ENCODE results near the gene CLEC5A. TPM values are rescaled to one million over a fixed set of nuclear protein-coding genes. Genes with fewer than 3 reads are reported as not detected.

Gene CLEC5A
- total RNA-seq, 1 donor from 2014 or later, result 0.35 TPM

GRCh38 chr7:141949911-141950310 is 3.1 kb upstream of the CLEC5A start:
- intact Hi-C loops (cut with micrococcal nuclease), result no loop called here
- Mint-ChIP-seq H3K9me3 (no peaks in the 10 kb centered on the region), H3K27ac (no peak overlapping the region), H3K27me3 (peaks cover 2% of the 10 kb centered on the region), H3K4me1 (peaks cover 5% of the 10 kb centered on the region), H3K36me3 (ENCODE audit: low read depth) (no peaks in the 10 kb centered on the region), H3K4me3 (no peak overlapping the region)
- POLR2A ChIA-PET, result no interaction called here
- no peak for ATAC-seq (ENCODE audit: low read depth)
- no peak for DNase-seq
- TF ChIP-seq, protein P1, sequence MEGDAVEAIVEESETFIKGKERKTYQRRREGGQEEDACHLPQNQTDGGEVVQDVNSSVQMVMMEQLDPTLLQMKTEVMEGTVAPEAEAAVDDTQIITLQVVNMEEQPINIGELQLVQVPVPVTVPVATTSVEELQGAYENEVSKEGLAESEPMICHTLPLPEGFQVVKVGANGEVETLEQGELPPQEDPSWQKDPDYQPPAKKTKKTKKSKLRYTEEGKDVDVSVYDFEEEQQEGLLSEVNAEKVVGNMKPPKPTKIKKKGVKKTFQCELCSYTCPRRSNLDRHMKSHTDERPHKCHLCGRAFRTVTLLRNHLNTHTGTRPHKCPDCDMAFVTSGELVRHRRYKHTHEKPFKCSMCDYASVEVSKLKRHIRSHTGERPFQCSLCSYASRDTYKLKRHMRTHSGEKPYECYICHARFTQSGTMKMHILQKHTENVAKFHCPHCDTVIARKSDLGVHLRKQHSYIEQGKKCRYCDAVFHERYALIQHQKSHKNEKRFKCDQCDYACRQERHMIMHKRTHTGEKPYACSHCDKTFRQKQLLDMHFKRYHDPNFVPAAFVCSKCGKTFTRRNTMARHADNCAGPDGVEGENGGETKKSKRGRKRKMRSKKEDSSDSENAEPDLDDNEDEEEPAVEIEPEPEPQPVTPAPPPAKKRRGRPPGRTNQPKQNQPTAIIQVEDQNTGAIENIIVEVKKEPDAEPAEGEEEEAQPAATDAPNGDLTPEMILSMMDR (IDR thresholded peaks at IDR 0.05), result no peak
- CTCF ChIA-PET, result no interaction called here

DNA sequence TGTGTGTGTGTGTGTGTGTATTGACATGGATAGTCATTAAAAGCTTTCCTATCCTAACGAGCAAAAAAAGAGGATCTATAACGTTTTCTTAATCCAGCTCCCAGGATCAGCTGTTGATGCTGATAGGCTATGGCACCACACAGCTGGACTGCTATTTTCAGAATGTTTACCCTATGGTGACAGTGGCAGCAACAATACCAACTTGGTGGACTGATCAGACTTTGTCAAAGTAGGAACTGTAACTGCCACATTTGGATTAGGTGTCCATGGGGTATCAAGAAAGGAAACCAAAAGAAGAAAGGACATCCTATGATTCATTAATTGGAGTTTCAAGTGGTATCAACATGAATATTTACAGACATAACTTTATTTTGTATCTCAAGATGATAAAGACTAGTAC is 2.7 kb upstream of the CLEC5A start:
- POLR2A ChIA-PET, result no interaction called here
- Mint-ChIP-seq H3K36me3 (ENCODE audit: low read depth) (no peaks in the 10 kb centered on the region), H3K27ac (no peak overlapping the region), H3K9me3 (no peaks in the 10 kb centered on the region), H3K4me1 (peaks cover 5% of the 10 kb centered on the region), H3K27me3 (peaks cover 2% of the 10 kb centered on the region), H3K4me3 (no peak overlapping the region)
- intact Hi-C loops (cut with micrococcal nuclease), result no loop called here
- DNase-seq (no peak), ATAC-seq (ENCODE audit: low read depth) (no peak)
- CTCF ChIA-PET, result no interaction called here
- TF ChIP-seq, protein P1 (IDR thresholded peaks at IDR 0.05), result no peak

DNA sequence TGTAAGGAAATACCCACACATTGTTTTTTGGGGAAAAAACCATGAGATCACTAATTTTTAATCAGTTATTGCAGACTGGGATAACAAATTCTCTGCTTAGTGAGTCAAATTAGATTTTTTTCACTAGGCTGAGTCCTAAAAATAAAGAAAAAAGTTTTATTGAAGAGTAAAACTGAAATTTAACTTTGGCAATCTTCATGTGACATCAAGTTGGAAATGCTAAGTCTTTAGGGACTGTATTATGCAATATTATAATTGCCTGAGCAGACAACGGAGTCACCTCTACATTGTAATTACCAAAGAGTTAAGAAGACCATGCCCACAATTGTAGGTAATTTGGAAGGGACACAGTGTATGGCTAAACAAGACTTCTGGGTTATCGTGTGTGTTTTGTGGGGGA is 2.2 kb upstream of the CLEC5A start:
- Mint-ChIP-seq H3K9me3 (no peaks in the 10 kb centered on the region), H3K27me3 (peaks cover 2% of the 10 kb centered on the region), H3K27ac (no peak overlapping the region), H3K36me3 (ENCODE audit: low read depth) (no peaks in the 10 kb centered on the region), H3K4me3 (no peak overlapping the region), H3K4me1 (peaks cover 5% of the 10 kb centered on the region)
- ATAC-seq (ENCODE audit: low read depth) (no peak), DNase-seq (no peak)
- ChIA-PET CTCF (no interaction called here), POLR2A (no interaction called here)
- TF ChIP-seq, protein P1 (IDR thresholded peaks at IDR 0.05), result no peak
- intact Hi-C loops (cut with micrococcal nuclease), result no loop called here

DNA sequence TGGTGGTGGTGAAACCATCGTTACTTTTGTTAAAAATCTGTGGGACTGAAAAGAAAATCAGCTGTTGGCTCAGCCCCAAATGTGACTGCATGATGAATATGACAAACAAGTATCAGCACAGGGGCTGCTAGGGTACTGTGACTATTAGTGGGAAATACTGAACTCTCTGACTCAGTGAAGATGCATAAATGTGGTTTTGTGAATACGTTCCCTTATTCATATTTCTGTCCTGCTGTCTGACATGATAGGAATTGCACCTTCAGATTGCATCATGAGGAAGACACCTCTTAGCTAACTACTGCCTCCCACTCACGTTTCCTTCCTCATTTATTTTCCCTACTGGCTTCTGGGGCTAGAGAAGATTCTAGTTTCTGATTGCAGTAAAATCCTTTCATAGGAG is 1.4 kb downstream of the CLEC5A start:
- Mint-ChIP-seq H3K4me1 (peaks cover 5% of the 10 kb centered on the region), H3K9me3 (peaks cover 10% of the 10 kb centered on the region), H3K4me3 (no peak overlapping the region), H3K36me3 (ENCODE audit: low read depth) (no peaks in the 10 kb centered on the region), H3K27me3 (peaks cover 4% of the 10 kb centered on the region), H3K27ac (no peak overlapping the region)
- CTCF ChIA-PET, result interaction anchor here (1.4 kb wide), 1 partner anchor 29 kb away, joined by 3 read pairs; no protein-coding TSS in a partner anchor
- POLR2A ChIA-PET, result no interaction called here
- TF ChIP-seq, protein P1 (IDR thresholded peaks at IDR 0.05), result no peak
- DNase-seq (no peak), ATAC-seq (ENCODE audit: low read depth) (no peak)
- intact Hi-C loops (cut with micrococcal nuclease), result no loop called here

GRCh38 chr7:141944811-141945210 is 2.0 kb downstream of the CLEC5A start:
- intact Hi-C loops (cut with micrococcal nuclease), result no loop called here
- TF ChIP-seq, protein P1 (IDR thresholded peaks at IDR 0.05), result no peak
- ATAC-seq (ENCODE audit: low read depth) (no peak), DNase-seq (no peak)
- peaks cover 5% of the 10 kb centered on the region for H3K4me1 Mint-ChIP-seq
- ChIA-PET POLR2A (no interaction called here), CTCF (interaction anchor here (1.4 kb wide), 1 partner anchor 30 kb away, joined by 3 read pairs; no protein-coding TSS in a partner anchor)
- peaks cover 4% of the 10 kb centered on the region for H3K27me3 Mint-ChIP-seq
- no peaks in the 10 kb centered on the region for H3K36me3 Mint-ChIP-seq (ENCODE audit: low read depth)
- no peak overlapping the region for H3K27ac Mint-ChIP-seq
- H3K4me3 Mint-ChIP-seq, result no peak overlapping the region
- peaks cover 12% of the 10 kb centered on the region for H3K9me3 Mint-ChIP-seq

Data from activated B cell treated with CpG ODN at 0.5 μM for 24 hours (primary cell).